Measurements from ENCODE around the gene EYS. TPM values are rescaled to one million over a fixed set of nuclear protein-coding genes. Genes with fewer than 3 reads are reported as not detected.

Gene EYS
- total RNA-seq, 6 experiments from 2014 or later, result 0.18 TPM; not detected in 5

DNA sequence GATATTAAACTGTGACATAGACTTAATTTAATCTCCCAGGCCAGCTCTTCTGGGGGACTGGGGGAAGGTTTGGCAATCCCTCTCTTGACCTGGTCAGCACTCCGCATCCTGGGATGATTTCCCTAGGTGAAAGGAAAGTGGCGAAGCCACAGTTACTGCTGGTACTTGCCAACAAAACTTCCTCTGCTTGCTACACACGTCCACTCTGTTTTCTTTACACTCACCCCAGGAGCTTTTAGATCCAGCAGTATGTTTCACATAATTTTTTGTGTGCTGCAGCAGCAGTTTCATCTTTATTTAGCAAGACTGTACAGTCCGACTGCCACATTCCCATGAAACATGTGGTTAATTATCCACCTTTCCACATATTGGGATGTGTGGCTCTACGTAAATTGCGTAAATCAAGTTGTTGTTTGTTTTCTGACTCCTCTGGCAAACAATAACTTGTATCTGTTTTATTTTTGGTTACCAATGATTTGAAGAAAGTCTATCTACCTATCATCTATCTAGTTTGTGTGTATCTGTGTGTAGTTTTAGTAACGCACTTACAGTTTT is 1787.4 kb downstream of the EYS start:
- H3K36me3 Mint-ChIP-seq (ENCODE audit: low read depth), result no peaks in the 10 kb centered on the region
- peaks cover 4% of the 10 kb centered on the region for H3K27me3 Mint-ChIP-seq (ENCODE audit: insufficient read depth)
- TF ChIP-seq, protein P1, sequence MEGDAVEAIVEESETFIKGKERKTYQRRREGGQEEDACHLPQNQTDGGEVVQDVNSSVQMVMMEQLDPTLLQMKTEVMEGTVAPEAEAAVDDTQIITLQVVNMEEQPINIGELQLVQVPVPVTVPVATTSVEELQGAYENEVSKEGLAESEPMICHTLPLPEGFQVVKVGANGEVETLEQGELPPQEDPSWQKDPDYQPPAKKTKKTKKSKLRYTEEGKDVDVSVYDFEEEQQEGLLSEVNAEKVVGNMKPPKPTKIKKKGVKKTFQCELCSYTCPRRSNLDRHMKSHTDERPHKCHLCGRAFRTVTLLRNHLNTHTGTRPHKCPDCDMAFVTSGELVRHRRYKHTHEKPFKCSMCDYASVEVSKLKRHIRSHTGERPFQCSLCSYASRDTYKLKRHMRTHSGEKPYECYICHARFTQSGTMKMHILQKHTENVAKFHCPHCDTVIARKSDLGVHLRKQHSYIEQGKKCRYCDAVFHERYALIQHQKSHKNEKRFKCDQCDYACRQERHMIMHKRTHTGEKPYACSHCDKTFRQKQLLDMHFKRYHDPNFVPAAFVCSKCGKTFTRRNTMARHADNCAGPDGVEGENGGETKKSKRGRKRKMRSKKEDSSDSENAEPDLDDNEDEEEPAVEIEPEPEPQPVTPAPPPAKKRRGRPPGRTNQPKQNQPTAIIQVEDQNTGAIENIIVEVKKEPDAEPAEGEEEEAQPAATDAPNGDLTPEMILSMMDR (IDR thresholded peaks at IDR 0.05), result no peak
- H3K4me3 Mint-ChIP-seq, result no peak overlapping the region
- H3K4me1 Mint-ChIP-seq (ENCODE audit: low read depth), result no peaks in the 10 kb centered on the region
- DNase-seq, result no peak
- H3K27ac Mint-ChIP-seq, result no peak overlapping the region
- no peaks in the 10 kb centered on the region for H3K9me3 Mint-ChIP-seq

GRCh38 chr6:63912887-63913286 is 1794.1 kb downstream of the EYS start:
- TF ChIP-seq, protein P1 (IDR thresholded peaks at IDR 0.05), result no peak
- Mint-ChIP-seq H3K27me3 (ENCODE audit: insufficient read depth) (peaks cover 4% of the 10 kb centered on the region; the same call in 1 of the 2 replicates), H3K4me3 (no peak overlapping the region), H3K36me3 (ENCODE audit: low read depth) (no peaks in the 10 kb centered on the region), H3K4me1 (ENCODE audit: low read depth) (no peaks in the 10 kb centered on the region), H3K27ac (no peak overlapping the region), H3K9me3 (no peaks in the 10 kb centered on the region)
- no peak for DNase-seq

- H3K27me3 Mint-ChIP-seq (ENCODE audit: insufficient read depth), result peaks cover 3% of the 10 kb centered on the region; the same call in 1 of the 2 replicates
- TF ChIP-seq, protein P1 (IDR thresholded peaks at IDR 0.05), result no peak
- H3K9me3 Mint-ChIP-seq, result no peaks in the 10 kb centered on the region
- H3K4me3 Mint-ChIP-seq, result no peak overlapping the region
- H3K36me3 Mint-ChIP-seq (ENCODE audit: low read depth), result no peaks in the 10 kb centered on the region
- H3K4me1 Mint-ChIP-seq (ENCODE audit: low read depth), result no peaks in the 10 kb centered on the region
- no peak for DNase-seq
- no peak overlapping the region for H3K27ac Mint-ChIP-seq
These were observed 1796.0 kb downstream of the EYS start for GRCh38 chr6:63910863-63911551.

DNA sequence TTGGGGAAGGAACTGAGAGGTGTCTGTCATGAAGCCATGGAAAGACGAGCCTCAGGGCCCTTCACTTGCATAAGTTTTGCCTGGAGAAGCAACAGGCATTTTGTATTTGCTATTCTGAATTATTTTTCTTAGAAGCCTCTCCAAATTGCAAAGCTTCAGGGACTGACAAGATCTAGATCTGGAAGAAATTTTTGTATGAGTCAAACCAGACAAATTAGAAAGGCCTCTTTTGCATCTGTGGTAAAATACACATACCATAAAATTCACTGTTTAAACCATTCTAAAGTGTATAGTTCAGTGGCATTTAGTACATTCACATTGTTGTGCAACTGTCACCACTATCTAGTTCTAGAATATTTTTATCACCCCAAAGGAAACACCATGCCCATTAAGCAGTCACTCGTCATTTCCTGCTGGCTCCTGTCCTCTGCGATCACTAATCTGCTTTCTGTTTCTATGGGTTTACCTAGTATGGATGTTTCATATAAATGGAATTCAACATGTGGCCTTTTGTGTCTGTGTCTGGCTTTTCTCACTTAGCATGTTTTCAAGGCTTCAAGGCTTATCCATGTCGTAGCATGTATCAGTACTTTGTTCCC is 1802.3 kb downstream of the EYS start:
- no peaks in the 10 kb centered on the region for H3K36me3 Mint-ChIP-seq (ENCODE audit: low read depth)
- TF ChIP-seq, protein P1 (IDR thresholded peaks at IDR 0.05), result no peak
- no peaks in the 10 kb centered on the region for H3K9me3 Mint-ChIP-seq
- DNase-seq, result peak; percentile 80
- peak overlapping the region; percentile 40; the same call in 1 of the 2 replicates for H3K4me3 Mint-ChIP-seq
- peak overlapping the region; percentile 63 for H3K27ac Mint-ChIP-seq
- H3K27me3 Mint-ChIP-seq (ENCODE audit: insufficient read depth), result no peaks in the 10 kb centered on the region; the same call in 1 of the 2 replicates
- H3K4me1 Mint-ChIP-seq (ENCODE audit: low read depth), result peaks cover 24% of the 10 kb centered on the region

- H3K9me3 Mint-ChIP-seq, result no peaks in the 10 kb centered on the region
- peaks cover 41% of the 10 kb centered on the region for H3K4me1 Mint-ChIP-seq (ENCODE audit: low read depth)
- peak; percentile 1 for DNase-seq
- H3K36me3 Mint-ChIP-seq (ENCODE audit: low read depth), result no peaks in the 10 kb centered on the region
- H3K4me3 Mint-ChIP-seq, result no peak overlapping the region
- TF ChIP-seq, protein P1 (IDR thresholded peaks at IDR 0.05), result no peak
- H3K27me3 Mint-ChIP-seq (ENCODE audit: insufficient read depth), result peaks cover 2% of the 10 kb centered on the region
- H3K27ac Mint-ChIP-seq, result no peak overlapping the region
These were observed 1807.5 kb downstream of the EYS start for GRCh38 chr6:63899550-63899949.

Data from HFFc6 (cell line).